Stimulated activated CD4-positive, alpha-beta T cell treated with anti-CD3 and anti-CD28 coated beads, Interleukin-4, amount 100 ng/mL, for 48 hours (primary cell): ENCODE measurements around the gene ABHD15.

ENCODE experiments used
- DNase-seq, 2 donors: peaks; one replicate each; pipeline ENCODE4 v3.0.0-alpha.2; 2020; ENCODE audit warnings: low read depth in 2 of 2

Gene ABHD15

GRCh38 chr17:29566473-29567303, at the start of gene ABHD15:
Gene ABHD15 (minus strand): TSS chr17:29567037. CDS start chr17:29566966, 71 bp downstream.
- DNase-seq: peak; percentile 50 to 52

GRCh38 chr17:29615492-29616299, 48.9 kb upstream of the ABHD15 start:
- DNase-seq: peak; percentile 79 to 80

- no peak for DNase-seq
Measured at GRCh38 chr17:29615048-29615385, 48.2 kb upstream of the ABHD15 start.

- no peak for DNase-seq
Measured at GRCh38 chr17:29614349-29615047, 47.7 kb upstream of the ABHD15 start.

- no peak for DNase-seq
Measured at GRCh38 chr17:29613856-29614255, 47.0 kb upstream of the ABHD15 start.

GRCh38 chr17:29613352-29613837, 46.6 kb upstream of the ABHD15 start:
- peak; percentile 94 to 99 for DNase-seq

GRCh38 chr17:29612404-29613280, 45.8 kb upstream of the ABHD15 start:
- DNase-seq: no peak

GRCh38 chr17:29612094-29612403, 45.2 kb upstream of the ABHD15 start:
- no peak for DNase-seq

- no peak for DNase-seq
Measured at GRCh38 chr17:29611351-29612093, 44.7 kb upstream of the ABHD15 start.

- DNase-seq: no peak
Measured at GRCh38 chr17:29610395-29610794, 43.6 kb upstream of the ABHD15 start.

GRCh38 chr17:29608986-29609385, 42.1 kb upstream of the ABHD15 start:
- no peak for DNase-seq

GRCh38 chr17:29607557-29608195, 40.8 kb upstream of the ABHD15 start:
- DNase-seq: no peak

GRCh38 chr17:29603109-29603674, 36.4 kb upstream of the ABHD15 start:
- no peak for DNase-seq

GRCh38 chr17:29597361-29598172, 30.7 kb upstream of the ABHD15 start:
- no peak for DNase-seq

GRCh38 chr17:29596811-29597210, 30.0 kb upstream of the ABHD15 start:
- no peak for DNase-seq

- no peak for DNase-seq
Measured at GRCh38 chr17:29595943-29596774, 29.3 kb upstream of the ABHD15 start.

- DNase-seq: no peak
Measured at GRCh38 chr17:29595107-29595942, 28.5 kb upstream of the ABHD15 start.
